Stimulated activated CD4-positive, alpha-beta T cell treated with anti-CD3 and anti-CD28 coated beads, Interleukin-2, amount 100 ng/mL, for 4 hours (primary cell): ENCODE data around the gene COLQ.
"Not testable (repeated sequence)": the region's sequence is repeated elsewhere in the genome, so short reads cannot be mapped to it uniquely, and the experiment has no call there.

Source experiments
- DNase-seq: peaks from one replicate; pipeline ENCODE4 v3.0.0-alpha.2; 2020; ENCODE audit warnings: low read depth

The COLQ gene

GRCh38 chr3:15490158-15490557, 31.3 kb downstream of the COLQ start:
- DNase-seq: no peak

DNA sequence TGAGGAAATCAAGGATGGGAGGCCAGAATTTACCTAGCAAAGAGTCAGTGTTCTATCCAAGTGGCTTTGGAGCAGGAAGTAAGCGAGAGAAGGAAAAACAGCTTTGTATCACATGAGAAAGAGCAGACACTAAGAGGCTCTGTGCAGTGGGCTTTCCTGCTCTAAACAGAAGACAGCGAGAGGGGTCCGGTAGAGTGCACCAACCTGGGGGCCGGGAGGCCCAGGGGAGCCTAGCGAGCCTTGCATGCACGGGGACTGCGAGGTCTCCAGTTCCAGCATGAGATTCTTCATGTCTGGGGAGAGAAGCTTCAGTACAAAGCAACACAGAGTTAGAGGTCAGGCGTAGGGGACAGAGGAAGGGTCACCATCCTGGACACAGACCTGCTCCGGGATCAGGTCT, 33.5 kb downstream of the COLQ start:
- no peak for DNase-seq

DNA sequence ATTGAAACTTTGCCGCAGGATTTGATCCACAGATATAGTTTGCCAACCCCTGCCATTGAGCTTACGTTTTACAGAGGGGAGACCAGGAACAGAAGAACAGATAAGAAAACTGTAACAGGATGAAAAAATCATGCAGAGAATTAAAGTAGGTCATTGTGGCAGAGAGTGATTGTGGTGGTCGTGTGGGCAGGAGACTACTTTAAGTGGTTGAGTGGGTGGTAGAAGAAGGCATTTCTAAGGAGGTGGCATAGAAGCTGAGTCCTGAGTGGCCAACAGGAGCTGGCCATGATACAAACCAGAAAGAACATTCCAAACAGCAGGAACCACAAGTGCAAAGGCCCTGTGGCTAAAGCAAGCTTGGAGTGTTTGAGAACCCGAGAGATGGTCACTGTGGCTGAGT, 34.5 kb downstream of the COLQ start:
- no peak for DNase-seq

GRCh38 chr3:15486020-15486419, 35.5 kb downstream of the COLQ start:
- DNase-seq: no peak

DNA sequence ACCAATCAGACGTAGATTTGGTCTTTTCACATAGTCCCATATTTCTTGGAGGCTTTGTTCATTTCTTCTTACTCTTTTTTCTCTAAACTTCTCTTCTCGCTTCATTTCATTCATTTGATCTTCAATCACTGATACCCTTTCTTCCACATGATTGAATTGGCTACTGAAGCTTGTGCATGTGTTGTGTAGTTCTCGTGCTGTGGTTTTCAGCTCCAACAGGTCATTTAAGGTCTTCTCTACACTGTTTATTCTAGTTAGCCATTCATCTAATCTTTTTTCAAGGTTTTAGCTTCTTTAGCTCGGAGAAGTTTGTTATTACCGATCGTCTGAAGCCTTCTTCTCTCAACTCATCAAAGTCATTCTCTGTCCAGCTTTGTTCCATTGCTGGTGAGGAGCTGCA, 37.0 kb downstream of the COLQ start:
- not testable (repeated sequence) for DNase-seq

- no peak for DNase-seq
Observed at GRCh38 chr3:15479400-15480224, 41.9 kb downstream of the COLQ start.

DNA sequence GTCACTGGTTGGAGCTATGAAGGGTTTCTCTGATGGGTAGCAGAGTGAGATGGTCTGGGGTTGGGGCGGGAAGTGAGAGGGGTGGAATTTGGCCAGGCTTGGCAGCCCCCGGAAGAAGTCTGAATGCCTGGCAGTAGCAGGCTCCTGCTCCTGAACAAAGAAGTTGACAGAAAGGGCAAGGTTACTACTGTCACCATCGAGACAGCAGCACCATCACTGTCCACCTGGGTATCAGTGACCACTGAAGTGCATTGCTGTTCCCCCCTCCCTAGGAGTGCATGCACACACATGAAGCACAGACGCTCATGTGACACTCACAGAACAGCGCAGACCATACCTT, 42.9 kb downstream of the COLQ start:
- no peak for DNase-seq

DNA sequence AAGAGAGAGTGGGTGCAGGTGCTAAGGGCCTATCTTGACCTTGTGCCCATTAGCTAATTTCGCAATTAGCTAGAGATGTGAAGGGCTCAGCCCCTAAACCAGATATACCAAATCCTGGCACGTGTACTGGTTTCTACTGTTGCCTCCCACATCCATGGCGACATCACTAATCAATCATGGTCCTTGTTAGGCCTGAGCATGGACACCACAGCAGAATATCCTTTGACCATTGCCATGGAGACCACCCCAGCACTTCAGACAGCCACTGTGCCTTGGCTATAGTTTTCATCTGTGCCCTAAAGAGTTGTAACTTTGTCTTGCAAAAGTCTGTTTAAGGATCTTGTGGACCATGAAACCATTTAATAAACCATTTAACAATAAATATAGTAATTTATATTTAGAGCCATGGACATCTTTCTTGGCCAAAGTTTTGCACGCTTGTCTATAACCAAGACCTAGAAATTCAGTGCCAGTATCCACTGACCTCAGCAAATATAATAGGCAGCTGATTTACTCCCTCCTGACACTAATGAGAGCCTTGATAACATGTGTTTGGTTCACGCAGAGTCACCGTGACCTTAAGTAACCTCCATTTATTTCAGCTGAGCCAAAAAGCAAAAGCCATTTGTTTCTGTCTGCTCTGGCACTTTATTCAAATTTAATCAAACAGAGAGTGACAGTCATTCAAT, 43.4 kb downstream of the COLQ start:
- DNase-seq: no peak

DNA sequence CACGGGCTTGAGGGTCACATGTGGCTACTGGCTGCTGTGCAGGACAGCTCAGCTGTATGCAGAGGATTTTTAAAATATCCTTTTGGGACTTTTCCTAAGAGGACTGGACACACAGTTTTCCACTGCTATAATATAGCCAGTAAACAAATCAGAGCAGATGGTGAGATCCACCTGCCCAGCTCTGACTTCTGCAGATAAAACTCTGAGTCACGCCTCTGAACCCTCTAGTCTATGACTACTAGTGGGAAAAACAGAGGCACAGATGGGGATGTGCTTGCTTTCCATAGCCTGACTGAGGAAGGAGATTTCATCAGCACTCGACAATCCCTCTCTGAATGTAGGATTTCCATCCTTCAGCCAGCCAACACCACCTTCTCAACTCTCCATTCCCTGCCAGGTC, 45.1 kb downstream of the COLQ start:
- DNase-seq: no peak

DNA sequence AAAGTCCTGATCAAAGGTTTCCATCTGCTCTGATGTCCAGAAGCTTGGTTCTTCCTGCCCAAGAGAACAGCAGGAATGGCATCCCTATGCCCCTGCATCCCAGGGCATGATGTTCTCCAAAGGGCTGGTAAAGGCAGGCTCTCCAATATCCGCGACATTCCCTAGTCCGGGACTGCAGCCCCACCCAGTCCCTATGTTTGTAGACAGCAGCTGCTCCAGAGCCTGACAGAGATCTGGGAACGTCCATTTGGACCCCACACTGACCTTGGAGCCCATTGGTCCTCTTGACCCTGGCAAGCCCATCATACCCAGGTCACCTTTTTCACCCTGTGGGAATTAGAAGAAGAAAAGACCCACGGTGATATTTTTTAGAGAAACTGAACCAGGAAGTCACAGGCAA, 46.3 kb downstream of the COLQ start:
- no peak for DNase-seq

DNA sequence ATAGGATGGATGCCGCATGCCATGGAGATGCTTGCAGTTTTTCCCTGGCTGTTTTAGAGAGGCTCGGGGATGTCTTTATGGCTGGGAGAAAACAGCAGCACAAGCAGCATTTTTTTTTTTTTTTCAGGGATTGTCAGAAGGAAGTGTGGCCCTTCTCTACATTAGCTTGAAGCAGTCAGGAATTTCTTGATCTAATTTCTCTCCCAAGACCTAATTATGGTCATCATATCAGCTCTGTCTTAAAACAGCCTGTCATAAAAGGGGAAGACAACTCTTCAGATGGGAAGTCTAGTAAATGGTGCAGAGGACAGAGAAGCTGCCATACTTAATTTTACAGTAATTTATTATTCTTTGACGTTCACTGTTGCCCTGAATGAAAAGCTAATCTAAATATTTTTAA, 49.6 kb downstream of the COLQ start:
- DNase-seq: no peak

- no peak for DNase-seq
Observed at GRCh38 chr3:15470849-15471248, 50.7 kb downstream of the COLQ start.

DNA sequence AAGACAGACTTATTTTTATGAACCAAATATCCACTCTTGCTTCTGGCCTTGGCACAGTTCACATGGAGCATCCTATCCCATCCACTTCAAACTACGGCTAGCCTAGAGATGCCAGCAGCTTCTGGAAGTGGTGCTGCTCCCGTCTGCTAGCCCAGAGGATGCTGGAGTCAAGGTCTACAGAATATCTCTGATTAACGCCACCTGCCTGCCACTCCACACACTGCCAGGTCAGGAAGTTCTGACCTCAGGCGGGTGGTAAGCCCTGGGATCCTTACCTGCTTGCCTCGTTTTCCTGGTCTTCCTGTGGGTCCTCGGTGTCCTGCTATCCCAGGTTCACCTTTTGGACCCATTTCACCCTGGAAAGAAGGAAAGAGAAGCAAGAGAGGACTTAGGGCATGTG, 51.2 kb downstream of the COLQ start:
- no peak for DNase-seq

- DNase-seq: no peak
Observed at GRCh38 chr3:15467227-15468181, 54.0 kb downstream of the COLQ start.

- no peak for DNase-seq
Observed at GRCh38 chr3:15465876-15466585, 55.5 kb downstream of the COLQ start.

GRCh38 chr3:15462451-15462850, 59.1 kb downstream of the COLQ start:
- DNase-seq: no peak

- DNase-seq: no peak
Observed at GRCh38 chr3:15460891-15461531, 60.5 kb downstream of the COLQ start.

DNA sequence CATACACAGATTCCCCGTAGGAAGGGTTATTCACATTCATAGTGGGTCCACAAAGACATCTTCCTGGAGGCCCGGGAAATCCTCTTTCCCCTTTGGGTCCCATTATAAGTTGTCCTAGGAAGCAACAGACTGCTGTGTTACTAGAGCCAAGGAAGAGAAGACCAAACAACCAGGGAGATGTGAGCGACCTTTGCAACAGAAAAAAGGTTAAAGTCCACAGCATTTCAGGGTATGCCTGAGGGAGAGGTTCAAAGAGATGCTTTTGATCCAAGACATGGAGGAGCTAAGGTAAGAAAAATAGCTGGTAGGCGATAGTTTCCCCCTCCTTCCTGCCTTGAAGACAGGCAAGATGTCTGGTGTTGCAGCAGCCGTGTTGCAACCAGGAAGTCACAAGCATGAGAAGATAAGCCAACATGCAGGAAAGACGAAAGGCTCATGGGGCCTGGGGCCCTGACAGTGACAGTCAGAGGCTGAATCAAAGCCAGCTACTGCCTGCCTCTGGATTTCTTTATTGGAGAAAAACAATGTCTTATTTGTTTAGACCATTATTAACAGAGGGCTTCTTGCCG, 63.2 kb downstream of the COLQ start:
- no peak for DNase-seq

DNA sequence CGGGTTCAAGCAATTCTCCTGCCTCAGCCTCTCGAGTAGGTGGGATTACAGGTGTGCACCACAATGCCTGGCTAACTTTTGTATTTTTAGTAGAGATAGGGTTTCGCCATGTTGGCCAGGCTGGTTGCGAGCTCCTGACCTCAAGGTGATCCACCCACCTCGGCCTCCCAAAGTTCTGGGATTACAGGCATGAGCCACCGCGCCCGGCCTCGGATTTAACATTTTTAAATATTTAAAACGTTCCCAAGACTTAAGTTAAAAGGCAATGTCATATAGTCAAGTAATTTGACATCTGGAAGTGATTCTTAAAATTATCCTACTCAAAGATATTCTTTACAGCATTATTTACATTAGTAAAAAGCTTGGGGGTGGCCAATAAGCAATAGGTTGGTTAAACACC, 64.6 kb downstream of the COLQ start:
- DNase-seq: not testable (repeated sequence)

- no peak for DNase-seq
Observed at GRCh38 chr3:15456321-15456720, 65.2 kb downstream of the COLQ start.

- DNase-seq: no peak
Observed at GRCh38 chr3:15455756-15456155, 65.8 kb downstream of the COLQ start.
